ENCODE measurements around the gene MED25.

The MED25 gene

GRCh38 chr19:49850487-49851342 is 32.6 kb downstream of the MED25 start, which contains the start of gene PTOV1:
TSS of gene PTOV1 (plus strand) at chr19:49851159.
- no peak for TF ChIP-seq CTCF (IDR thresholded peaks at IDR 0.05; ENCODE audit: extremely low read depth, missing control alignments)
- DNase-seq (ENCODE audit: low spot score), result peak; percentile 98

DNA sequence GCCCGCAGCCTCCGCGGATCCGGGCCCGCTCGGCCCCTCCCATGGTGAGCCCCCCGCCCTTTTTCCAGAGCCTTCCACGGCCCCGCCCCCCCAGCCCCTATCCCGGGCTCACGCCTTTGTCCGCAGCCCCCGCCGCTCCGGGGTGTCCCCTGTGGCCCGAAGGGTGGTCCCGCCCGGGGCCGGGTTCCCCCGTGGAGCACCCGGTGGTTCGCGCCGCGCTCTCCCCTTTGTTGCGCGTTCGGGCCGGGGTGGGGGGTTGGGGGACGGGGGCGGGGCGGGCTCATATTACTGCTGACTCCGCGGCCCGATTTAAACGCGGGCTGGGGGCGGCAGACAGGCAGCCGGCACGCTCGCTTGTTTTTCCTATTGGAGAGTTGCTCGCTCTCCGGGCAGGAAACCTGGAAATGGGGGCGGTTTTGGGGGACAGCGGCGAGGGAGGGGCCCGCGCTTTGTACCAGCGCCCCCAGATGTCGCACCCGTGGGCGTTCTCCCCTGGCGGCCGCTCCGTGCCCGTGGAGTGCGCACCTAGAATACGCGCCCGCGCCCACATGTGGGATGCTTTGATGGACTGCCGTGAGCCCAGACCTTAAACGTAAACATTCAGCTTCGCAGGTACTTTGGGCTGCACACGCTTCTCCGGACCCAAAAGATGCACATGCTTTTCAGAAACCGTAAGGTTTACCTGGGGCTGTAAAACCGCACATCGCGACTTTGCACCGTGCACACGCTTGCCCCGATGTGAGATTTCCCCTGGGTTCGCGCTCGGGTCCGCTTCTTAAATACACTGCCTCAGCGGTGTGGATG is 33.6 kb downstream of the MED25 start:
- TF ChIP-seq CTCF (IDR thresholded peaks at IDR 0.05; ENCODE audit: extremely low read depth, missing control alignments), result no peak
- peak; percentile 70 for DNase-seq (ENCODE audit: low spot score)

DNA sequence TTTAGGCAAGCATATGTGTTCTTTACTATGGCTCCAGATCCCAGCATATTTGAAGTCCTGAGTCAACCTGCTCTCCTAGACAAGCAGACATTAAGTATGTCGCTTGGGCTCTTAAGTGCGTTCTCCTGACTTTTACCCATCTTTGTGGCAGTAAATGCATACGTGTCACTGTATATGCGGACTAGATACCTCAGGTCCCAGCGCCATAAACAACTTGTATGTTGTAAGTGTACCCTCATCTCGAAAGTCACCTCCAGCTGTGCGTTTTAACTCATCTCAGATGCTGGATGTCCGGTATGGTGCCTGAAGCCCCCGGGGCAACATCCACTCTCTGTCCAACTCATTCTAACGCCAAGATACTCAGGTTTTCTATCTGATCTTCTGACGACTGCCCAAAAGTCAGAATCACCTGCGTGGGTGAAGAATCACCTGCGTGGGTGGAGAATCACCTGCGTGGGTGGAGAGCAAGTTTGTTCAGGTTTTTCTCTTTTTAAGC is 34.6 kb downstream of the MED25 start:
- DNase-seq (ENCODE audit: low spot score), result no peak
- TF ChIP-seq CTCF (IDR thresholded peaks at IDR 0.05; ENCODE audit: extremely low read depth, missing control alignments), result no peak

DNA sequence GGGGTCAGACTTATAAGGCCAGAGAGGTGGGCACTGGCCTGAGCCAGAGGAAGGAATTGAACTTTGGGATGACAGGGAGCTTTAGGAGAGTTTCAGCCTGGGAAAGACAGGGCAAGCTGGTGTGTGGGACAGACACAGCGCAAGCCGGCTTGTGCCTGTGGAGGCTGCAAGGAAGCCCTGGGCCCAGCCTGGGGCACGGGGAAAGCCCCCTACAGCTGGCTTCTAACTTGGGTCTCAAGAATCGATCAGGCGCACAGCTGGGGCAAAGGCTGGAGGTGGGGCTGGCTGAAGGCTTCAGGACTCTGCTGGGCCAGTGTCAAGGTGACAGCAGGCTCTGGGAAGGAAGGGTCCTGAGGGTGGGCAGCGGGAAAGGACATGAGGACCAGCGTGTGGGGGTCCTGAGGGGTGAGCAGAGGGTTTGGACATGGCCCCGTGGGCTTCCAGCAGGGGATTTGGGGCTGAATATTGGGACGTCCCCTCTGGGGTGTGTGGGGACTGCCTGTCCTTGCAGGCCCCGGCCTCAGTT is 35.8 kb downstream of the MED25 start:
- DNase-seq (ENCODE audit: low spot score), result no peak
- no peak for TF ChIP-seq CTCF (IDR thresholded peaks at IDR 0.05; ENCODE audit: extremely low read depth, missing control alignments)

DNA sequence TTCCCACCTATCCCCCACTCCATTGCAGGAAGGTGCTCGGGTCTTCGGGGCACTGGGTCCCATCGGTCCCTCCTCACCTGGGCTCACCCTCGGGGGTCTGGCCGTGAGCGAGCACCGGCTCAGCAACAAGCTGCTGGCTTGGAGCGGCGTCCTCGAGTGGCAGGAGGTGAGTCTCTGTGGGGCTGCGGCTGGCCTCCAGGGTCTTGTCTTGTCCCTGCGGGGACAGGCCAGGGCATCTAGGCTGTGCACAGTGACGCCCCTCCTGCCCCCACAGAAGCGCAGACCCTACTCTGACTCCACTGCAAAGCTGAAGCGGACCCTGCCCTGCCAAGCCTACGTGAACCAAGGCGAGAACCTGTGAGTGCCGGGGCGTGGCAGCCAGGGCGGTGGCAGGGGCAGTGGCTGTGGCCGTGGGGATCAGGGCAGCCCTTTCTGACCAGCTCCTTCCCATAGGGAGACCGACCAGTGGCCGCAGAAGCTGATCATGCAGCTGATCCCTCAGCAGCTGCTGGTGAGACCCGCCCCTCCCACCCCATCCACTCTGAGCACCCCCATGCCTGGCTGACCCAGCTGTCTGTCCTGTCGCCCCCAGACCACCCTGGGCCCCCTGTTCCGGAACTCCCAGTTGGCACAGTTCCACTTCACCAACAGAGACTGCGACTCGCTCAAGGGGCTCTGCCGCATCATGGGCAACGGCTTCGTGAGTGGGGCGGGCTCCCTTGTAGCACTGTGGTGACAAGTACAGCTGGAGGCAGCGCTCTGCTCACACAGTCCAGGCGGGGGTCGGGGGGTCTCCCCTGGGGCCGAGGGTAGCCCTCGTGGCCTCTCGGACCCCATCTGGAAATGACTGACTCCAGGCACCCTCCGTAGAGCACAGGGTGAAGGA is 36.5 kb downstream of the MED25 start:
- no peak for DNase-seq (ENCODE audit: low spot score)
- no peak for TF ChIP-seq CTCF (IDR thresholded peaks at IDR 0.05; ENCODE audit: extremely low read depth, missing control alignments)

DNA sequence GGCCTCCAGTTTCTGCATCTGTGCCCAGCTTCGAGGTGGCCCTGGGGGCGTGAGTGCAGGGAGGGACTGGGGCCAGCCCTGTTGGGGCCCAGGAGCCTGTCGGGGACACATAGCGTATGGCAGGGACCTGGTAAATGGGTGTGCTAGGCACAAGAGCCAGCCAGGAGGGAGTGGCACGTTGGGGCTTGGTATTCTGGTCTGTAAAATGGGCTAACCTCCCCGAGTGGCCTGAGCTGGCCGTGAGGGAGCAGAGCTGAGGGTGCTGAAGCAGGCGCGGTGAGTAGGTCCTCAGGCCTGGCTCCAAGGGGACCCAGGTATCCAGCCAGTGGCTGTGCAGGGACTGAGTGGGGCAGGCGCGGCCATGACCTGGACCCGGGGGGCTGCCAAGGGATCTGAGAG is 37.2 kb downstream of the MED25 start:
- no peak for DNase-seq (ENCODE audit: low spot score)
- TF ChIP-seq CTCF (IDR thresholded peaks at IDR 0.05; ENCODE audit: extremely low read depth, missing control alignments), result no peak
